GM18873 (cell line): ENCODE measurements around the gene PYGB.

ENCODE experiments used
- ATAC-seq: cut with Tn5 transposase; IDR thresholded peaks from one replicate; pipeline ENCODE4 v1.9.1; 2021; ENCODE audit warnings: mild to moderate bottlenecking, moderate library complexity, moderate number of reproducible peaks; ENCODE audit not compliant: unreplicated experiment, low FRiP score

The PYGB gene

GRCh38 chr20:25280051-25280573, 32.2 kb downstream of the PYGB start:
- ATAC-seq, result no peak

DNA sequence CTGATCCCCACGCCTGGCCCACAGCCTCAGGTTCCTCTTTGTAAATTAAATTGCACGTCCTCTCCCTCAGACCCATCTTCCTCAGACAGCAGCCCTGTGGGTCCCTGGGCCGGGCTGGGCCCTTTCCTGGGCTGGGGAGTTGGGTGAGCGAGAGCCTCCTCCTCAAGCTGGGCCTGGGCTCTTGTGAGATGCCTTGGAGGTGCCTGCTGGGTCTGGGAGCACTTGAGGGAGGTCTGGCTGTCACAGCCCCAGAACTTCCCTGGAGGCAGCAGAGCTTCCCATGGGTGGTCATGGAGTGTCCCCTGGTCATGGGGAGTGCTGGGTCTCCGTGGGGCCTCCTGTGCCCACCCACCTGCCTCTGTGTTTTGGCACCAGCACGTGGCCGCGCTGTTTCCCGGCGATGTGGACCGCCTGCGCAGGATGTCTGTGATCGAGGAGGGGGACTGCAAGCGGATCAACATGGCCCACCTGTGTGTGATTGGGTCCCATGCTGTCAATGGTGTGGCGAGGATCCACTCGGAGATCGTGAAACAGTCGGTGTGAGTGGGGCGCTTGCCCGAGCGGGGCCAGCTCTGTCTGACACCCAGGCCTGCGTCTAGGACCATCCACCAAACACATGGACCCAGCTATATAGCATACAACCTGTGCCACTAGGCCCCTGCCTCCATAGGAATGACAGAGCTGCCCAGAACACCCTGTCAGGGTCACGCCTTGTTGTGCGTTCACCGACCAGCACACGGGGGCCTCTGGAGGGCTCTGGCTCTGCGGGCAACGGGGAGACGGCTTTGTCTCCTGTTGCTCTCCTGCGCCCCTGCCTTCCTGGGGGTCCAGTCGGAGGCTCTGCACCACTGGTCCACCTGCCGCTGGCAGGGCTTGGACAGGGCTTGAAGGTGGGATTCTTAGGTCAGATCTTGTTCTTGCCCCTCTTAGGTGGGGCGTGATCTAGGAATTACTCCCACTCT, 33.0 kb downstream of the PYGB start:
- ATAC-seq, result no peak

GRCh38 chr20:25281541-25281991, 33.7 kb downstream of the PYGB start:
- peak; percentile 69 for ATAC-seq

DNA sequence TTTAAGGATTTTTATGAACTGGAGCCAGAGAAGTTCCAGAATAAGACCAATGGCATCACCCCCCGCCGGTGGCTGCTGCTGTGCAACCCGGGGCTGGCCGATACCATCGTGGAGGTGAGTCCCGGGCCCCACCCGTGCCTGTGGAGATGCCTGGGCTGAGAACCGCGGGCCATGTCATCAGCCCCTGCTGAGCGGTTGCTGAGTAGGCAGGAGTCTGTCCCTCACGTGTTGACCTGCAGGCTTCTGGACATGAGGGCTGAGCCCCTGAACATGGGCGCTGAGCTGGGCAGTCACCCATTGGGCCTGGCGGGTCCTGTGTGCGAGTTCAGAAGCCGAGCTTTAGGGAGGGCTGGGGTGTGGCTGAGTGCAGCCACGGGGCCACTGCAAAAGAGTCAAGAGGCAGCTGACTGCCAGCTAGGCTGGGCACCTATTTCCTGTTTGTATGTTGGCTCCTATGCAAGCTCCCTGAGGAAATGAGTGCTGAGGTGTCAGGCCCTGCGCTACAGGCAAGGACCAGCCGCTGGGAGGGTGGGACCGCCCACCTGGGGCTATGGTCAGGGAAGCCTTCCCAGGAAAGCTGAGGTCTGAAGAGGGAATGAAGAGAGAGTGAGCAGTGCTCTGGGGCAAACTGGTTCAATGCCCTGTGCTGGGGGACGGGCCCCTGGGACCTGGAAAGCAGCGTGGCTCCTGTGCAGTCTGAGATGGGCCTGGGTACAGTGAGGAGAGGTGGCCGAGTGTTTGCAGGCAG, 34.3 kb downstream of the PYGB start:
- peak; percentile 1 for ATAC-seq

DNA sequence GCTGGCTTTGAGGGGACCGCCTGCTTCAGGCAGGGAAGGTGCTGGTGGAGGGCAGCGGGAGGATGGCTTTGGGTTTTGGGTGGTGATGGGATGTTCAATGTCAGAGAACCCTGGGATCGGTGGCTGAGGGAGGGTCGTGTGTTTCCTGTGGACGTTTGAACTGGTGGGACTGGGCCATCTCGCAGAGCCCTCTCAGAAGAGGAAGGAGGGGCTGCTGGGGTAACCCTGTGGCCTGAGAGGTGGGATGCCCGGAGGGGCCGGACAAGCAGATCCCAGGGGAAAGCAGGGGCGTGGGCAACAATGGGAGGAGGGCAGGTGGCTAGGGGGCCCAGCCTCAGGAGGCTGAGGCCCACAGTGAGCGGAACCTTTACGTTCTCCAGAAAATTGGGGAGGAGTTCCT, 34.9 kb downstream of the PYGB start:
- ATAC-seq, result no peak

GRCh38 chr20:25283221-25283951, 35.5 kb downstream of the PYGB start:
- ATAC-seq, result no peak

GRCh38 chr20:25284131-25284601, 36.3 kb downstream of the PYGB start:
- ATAC-seq, result no peak

DNA sequence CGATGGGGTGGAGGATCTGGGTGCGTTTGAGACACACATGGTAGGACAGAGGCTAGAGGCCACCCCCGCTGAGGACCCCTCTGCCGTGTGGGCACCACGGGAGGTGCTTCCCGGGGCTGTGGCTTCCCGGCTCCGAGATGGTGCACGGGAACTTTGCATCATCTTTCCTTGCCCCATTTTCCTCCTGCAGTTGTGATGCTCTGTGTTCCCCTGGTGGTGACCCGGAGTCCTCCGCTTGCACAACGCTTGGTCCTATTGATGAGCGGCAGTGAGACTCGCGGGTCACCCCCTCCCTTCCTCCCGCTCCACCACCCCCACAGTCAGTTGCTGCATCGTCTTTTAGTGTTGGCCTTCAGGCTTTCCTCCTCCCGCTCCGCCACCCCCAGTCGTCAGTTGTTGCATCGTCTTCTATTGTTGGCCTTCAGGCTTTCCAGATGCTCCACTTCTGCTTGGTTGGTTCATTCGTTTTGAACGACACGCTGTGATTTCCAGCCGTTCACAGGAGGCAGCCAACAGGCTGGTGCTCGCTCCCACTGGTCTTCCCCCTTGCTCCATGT, 37.3 kb downstream of the PYGB start:
- ATAC-seq, result no peak

GRCh38 chr20:25285856-25286798, 38.2 kb downstream of the PYGB start:
- no peak for ATAC-seq

DNA sequence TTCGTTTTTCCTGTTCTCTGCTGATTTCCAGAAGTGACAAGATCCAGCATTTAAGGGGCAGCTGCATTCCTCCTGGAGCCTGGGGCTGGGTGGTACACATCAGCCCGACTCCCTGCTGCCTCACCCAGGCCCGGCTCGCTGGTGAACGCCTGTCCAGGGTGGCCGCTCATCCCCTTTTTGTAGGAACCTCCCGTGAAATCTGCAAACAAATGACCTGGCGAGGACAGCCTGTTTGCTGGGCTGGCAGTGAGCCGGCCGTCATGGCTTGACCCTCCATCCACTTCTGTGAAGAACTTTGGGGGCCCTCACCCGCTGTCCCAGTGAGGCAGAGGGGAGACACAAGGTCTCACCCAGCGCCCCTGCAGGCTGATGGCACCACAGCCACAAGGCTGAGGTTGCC, 39.0 kb downstream of the PYGB start:
- ATAC-seq, result no peak

DNA sequence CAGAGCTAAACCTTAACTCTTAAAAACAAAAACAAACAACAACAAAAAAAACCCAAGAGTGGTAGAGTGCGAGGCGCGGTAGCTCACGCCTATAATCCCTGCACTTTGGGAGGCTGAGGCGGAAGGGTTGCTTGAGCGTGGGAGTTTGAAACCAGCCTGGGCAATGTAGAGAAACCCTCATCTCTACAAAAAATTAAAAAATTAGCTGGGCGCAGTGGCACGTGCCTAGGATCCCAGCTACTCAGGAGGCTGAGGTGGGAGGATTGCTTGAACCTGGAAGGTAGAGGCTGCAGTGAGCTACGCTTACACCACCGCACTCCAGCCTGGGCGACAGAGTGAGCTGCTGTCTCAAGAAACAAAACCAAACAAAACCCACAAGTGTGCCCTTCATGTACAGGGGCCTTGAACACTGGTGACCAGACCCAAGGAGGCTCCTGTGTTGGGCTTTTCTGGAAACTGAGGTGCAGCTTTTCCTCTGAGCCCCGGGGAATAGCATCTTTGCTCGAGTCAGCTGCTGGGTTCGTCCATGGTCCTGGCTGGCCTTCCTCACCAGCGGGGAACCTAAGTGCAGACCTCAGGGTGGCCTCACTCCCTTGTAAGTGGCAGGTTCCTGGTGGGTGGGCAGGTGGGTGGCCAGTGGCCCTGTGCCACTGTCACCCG, 39.9 kb downstream of the PYGB start:
- ATAC-seq, result no peak

GRCh38 chr20:25288291-25289181, 40.7 kb downstream of the PYGB start:
- peak; percentile 95 for ATAC-seq

GRCh38 chr20:25289886-25290597, 42.2 kb downstream of the PYGB start:
- no peak for ATAC-seq

DNA sequence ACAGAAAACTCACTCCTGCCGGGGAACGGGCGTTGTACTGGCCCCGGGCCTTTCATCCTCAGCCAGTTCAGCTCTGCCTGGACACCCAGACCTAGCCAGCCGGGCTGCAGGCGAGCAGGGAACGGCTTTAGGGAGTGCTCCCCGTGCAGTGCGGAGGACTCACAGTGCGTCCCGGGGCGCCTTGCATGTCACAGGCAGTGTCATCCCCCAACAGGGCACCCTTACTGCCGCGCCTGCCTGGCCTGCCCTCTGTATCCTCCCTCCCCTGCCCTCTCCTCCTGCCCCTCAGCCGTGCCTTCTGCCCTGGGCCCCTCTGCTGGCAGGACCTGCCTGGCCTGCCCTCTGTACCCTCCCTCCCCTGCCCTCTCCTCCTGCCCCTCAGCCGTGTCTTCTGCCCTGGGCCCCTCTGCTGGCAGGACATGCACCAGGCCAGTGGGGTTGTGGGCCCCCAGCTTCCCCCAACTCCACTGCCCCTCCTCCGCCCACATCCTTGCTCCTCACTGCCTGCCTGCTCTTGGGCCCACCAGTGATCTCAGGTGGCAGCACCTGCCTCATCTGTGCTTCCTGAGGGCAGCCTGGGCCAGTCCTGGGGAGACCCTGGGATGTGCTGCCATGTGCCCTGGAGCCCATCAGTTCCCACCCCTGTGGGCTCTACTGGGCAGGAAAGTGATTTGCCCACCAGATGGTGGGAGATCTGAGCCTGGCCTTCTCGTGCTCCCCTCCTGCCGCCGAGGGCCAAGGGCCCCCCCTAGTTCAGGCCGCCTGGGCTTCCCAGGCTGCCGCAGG, 43.0 kb downstream of the PYGB start:
- no peak for ATAC-seq

DNA sequence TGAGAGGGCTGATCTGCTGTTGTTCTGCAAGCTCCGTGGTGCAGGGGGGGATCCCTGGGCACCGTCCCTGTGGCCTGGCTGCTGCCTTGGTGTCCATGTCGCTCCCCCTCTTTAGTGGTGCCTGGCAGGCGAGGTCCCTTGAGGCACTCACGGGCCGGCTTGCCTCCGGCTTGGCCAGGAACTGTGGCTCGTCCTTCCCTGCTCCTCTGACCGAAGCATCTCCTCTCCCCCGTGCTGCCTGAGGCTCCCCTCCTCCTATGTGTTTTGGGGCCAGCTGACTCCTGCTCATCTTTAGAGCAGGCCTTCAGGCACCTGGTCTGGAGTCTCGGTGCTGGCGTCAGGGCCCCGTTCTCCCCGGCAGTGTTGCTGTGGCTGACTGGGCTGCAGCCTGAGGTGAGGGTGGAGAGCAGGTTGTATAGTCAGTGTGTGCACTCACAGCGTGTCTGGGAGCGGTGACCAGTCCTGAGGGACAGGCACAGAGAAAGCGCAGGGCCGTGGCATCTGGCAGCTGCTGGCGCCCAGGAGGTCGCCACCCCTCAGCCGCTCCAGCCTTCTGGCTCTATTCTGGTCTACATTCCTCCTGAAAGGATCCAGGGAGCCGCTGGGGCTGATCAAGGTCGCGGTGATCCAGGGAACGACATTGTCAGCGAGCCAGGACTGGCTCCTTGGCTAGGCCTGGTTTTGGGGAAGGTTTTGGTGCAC, 43.7 kb downstream of the PYGB start:
- no peak for ATAC-seq
